ENCODE measurements around the gene TBL1X.

TBL1X gene

GRCh38 chrX:9582956-9583355 lies 118.1 kb downstream of the TBL1X start:
- Histone ChIP-seq H3K4me3 (ENCODE audit: low read length) (no peak overlapping the region), H3K36me3 (ENCODE audit: control insufficient read depth, insufficient read depth, low read length) (no peaks in the 10 kb centered on the region), H3K27me3 (ENCODE audit: control insufficient read depth, insufficient read depth, low read length) (no peaks in the 10 kb centered on the region), H3K4me1 (ENCODE audit: control insufficient read depth, insufficient read depth, low read length) (no peaks in the 10 kb centered on the region), H3K27ac (ENCODE audit: low read depth, low read length) (no peak overlapping the region), H3K9ac (ENCODE audit: low read length) (no peak overlapping the region)

- H3K27me3 ChIP-seq (ENCODE audit: control insufficient read depth, insufficient read depth, low read length), result no peaks in the 10 kb centered on the region
Observed at GRCh38 chrX:9586992-9587392, 122.1 kb downstream of the TBL1X start.

DNA sequence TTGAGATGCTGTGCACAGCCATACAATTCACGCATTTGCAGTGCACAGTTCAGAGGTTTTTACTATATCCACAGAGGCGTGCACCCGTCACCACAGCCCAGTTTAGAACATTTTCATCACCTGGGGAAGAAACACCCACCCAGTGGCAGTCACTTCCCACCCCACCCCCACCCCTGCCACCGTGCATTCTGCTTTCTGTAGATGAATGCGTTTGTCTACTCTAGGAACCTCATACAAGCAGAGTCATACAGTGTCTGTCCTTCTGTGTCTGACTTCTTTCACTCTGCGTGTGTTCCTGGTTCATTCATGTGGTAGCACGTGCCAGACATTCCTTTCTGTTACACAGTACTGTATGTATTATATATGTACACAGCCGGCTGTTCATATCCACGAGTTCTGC lies 122.8 kb downstream of the TBL1X start:
- H3K9ac ChIP-seq (ENCODE audit: low read length), result no peak overlapping the region
- no peaks in the 10 kb centered on the region for H3K27me3 ChIP-seq (ENCODE audit: control insufficient read depth, insufficient read depth, low read length)
- no peaks in the 10 kb centered on the region for H3K36me3 ChIP-seq (ENCODE audit: control insufficient read depth, insufficient read depth, low read length)
- no peak overlapping the region for H3K27ac ChIP-seq (ENCODE audit: low read depth, low read length)
- no peaks in the 10 kb centered on the region for H3K4me1 ChIP-seq (ENCODE audit: control insufficient read depth, insufficient read depth, low read length)
- H3K4me3 ChIP-seq (ENCODE audit: low read length), result no peak overlapping the region

More at GRCh38 chrX:9586992-9587392, 122.1 kb downstream of the TBL1X start:
- no peak overlapping the region for H3K4me3 ChIP-seq (ENCODE audit: low read length)
- no peak overlapping the region for H3K27ac ChIP-seq (ENCODE audit: low read depth, low read length)
- no peak overlapping the region for H3K9ac ChIP-seq (ENCODE audit: low read length)
- H3K36me3 ChIP-seq (ENCODE audit: control insufficient read depth, insufficient read depth, low read length), result no peaks in the 10 kb centered on the region
- H3K4me1 ChIP-seq (ENCODE audit: control insufficient read depth, insufficient read depth, low read length), result no peaks in the 10 kb centered on the region

GRCh38 chrX:9591496-9591895 lies 126.6 kb downstream of the TBL1X start:
- Histone ChIP-seq H3K27me3 (ENCODE audit: control insufficient read depth, insufficient read depth, low read length) (no peaks in the 10 kb centered on the region), H3K4me3 (ENCODE audit: low read length) (no peak overlapping the region), H3K36me3 (ENCODE audit: control insufficient read depth, insufficient read depth, low read length) (no peaks in the 10 kb centered on the region), H3K4me1 (ENCODE audit: control insufficient read depth, insufficient read depth, low read length) (no peaks in the 10 kb centered on the region), H3K27ac (ENCODE audit: low read depth, low read length) (no peak overlapping the region), H3K9ac (ENCODE audit: low read length) (no peak overlapping the region)

GRCh38 chrX:9593756-9594155 lies 128.9 kb downstream of the TBL1X start:
- Histone ChIP-seq H3K27ac (ENCODE audit: low read depth, low read length) (no peak overlapping the region), H3K27me3 (ENCODE audit: control insufficient read depth, insufficient read depth, low read length) (no peaks in the 10 kb centered on the region), H3K9ac (ENCODE audit: low read length) (no peak overlapping the region), H3K36me3 (ENCODE audit: control insufficient read depth, insufficient read depth, low read length) (no peaks in the 10 kb centered on the region), H3K4me1 (ENCODE audit: control insufficient read depth, insufficient read depth, low read length) (no peaks in the 10 kb centered on the region), H3K4me3 (ENCODE audit: low read length) (no peak overlapping the region)

DNA sequence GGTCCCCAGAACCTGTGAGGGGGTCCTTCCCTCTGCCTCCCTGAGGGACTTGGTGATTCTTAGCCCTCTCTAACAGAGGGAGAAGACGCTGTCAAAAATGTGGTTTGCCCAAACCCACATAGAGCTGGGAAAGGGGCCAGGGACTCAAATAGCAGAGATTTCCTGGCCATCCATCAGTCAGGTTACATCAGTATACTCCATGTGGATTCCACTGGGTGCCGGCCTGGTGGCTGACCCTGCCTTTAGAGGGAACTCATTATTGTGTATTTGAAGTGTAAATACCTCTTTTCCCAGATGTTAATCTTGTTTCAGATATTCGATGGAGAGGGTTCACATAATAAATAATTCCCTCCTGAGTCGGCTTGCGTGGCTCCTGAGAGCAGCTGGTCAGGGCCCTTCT lies 130.3 kb downstream of the TBL1X start:
- H3K4me3 ChIP-seq (ENCODE audit: low read length), result no peak overlapping the region
- H3K4me1 ChIP-seq (ENCODE audit: control insufficient read depth, insufficient read depth, low read length), result no peaks in the 10 kb centered on the region
- no peaks in the 10 kb centered on the region for H3K36me3 ChIP-seq (ENCODE audit: control insufficient read depth, insufficient read depth, low read length)
- H3K27ac ChIP-seq (ENCODE audit: low read depth, low read length), result no peak overlapping the region
- no peaks in the 10 kb centered on the region for H3K27me3 ChIP-seq (ENCODE audit: control insufficient read depth, insufficient read depth, low read length)
- no peak overlapping the region for H3K9ac ChIP-seq (ENCODE audit: low read length)

GRCh38 chrX:9596837-9597236 lies 132.0 kb downstream of the TBL1X start:
- H3K27ac ChIP-seq (ENCODE audit: low read depth, low read length), result no peak overlapping the region
- H3K4me1 ChIP-seq (ENCODE audit: control insufficient read depth, insufficient read depth, low read length), result no peaks in the 10 kb centered on the region
- H3K9ac ChIP-seq (ENCODE audit: low read length), result no peak overlapping the region
- no peaks in the 10 kb centered on the region for H3K36me3 ChIP-seq (ENCODE audit: control insufficient read depth, insufficient read depth, low read length)
- no peaks in the 10 kb centered on the region for H3K27me3 ChIP-seq (ENCODE audit: control insufficient read depth, insufficient read depth, low read length)
- H3K4me3 ChIP-seq (ENCODE audit: low read length), result no peak overlapping the region

DNA sequence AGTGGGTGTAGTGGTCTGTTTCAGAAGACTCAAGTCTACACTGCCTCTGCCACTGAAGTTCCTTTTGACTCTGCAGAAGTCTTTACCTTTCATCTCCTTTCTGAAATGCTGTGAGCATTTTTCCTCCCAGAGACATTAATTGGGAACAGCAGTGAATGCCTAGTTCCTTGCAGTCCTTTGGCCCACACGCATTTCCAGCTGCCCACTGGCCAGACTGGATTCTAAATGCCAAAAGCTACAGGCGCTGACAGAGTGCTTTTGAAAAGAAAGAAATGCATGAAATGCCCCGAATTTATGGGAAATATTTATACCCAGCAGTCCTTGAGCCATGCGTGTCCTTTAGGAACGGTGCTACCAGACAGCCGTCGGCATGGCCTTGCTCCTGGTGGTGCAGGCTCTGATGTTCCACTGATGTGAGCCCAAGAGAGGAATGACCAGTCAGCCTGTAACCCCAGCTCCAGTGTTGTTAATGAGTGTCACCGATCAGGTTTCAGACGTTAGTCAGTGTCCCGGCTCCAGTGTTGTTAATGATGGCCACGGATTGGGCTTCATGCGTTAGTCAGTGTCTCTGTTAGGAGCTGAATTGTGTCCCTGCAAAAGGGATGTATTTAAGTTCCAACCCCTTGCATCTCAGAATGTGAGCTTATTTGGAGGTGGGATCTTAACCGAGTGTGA lies 132.6 kb downstream of the TBL1X start:
- Histone ChIP-seq H3K27ac (ENCODE audit: low read depth, low read length) (no peak overlapping the region), H3K27me3 (ENCODE audit: control insufficient read depth, insufficient read depth, low read length) (no peaks in the 10 kb centered on the region), H3K4me1 (ENCODE audit: control insufficient read depth, insufficient read depth, low read length) (no peaks in the 10 kb centered on the region), H3K36me3 (ENCODE audit: control insufficient read depth, insufficient read depth, low read length) (no peaks in the 10 kb centered on the region), H3K9ac (ENCODE audit: low read length) (no peak overlapping the region), H3K4me3 (ENCODE audit: low read length) (no peak overlapping the region)

DNA sequence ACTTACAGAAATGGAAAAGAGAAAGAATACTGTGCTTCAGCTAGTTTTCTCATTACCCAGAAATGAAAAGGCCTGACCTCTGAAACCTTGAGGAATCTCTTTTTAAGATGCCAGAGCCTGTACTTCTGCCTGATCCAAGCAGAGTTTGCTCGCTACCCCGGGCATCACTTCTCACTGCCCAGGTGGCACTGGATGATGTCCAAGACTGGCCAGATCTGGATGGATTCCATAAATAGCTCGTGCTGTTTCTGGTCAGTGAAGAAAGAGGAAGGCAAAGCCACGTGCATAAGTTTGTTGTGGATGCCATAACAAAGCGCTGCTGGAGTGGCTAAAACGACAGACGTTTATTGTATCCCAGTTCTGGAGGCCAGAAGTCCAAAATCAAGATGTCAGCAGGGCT lies 133.5 kb downstream of the TBL1X start:
- Histone ChIP-seq H3K27me3 (ENCODE audit: control insufficient read depth, insufficient read depth, low read length) (no peaks in the 10 kb centered on the region), H3K27ac (ENCODE audit: low read depth, low read length) (no peak overlapping the region), H3K4me1 (ENCODE audit: control insufficient read depth, insufficient read depth, low read length) (no peaks in the 10 kb centered on the region), H3K9ac (ENCODE audit: low read length) (no peak overlapping the region), H3K36me3 (ENCODE audit: control insufficient read depth, insufficient read depth, low read length) (no peaks in the 10 kb centered on the region), H3K4me3 (ENCODE audit: low read length) (no peak overlapping the region)

GRCh38 chrX:9604111-9604907 lies 139.5 kb downstream of the TBL1X start:
- H3K27ac ChIP-seq (ENCODE audit: low read depth, low read length), result no peak overlapping the region
- H3K9ac ChIP-seq (ENCODE audit: low read length), result no peak overlapping the region

DNA sequence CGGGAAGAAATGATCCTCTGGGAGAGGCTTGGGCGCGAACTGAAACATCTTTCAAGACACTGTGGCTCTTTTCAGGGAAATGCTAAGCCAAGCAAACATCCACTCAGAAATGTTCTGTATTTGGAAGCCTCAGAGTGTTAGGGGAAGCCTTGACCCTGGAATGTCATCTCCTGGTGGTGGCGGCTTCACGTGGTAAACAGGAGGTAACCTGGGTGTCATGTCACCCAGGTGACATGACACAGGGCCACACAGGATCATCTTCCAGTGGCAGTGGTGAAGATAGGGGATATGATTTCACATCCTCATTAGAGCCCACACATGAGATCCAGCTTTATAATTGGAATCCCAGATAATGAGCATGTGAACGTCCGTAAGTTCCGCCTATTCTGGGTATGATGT lies 140.0 kb downstream of the TBL1X start:
- no peaks in the 10 kb centered on the region for H3K36me3 ChIP-seq (ENCODE audit: control insufficient read depth, insufficient read depth, low read length)
- no peak overlapping the region for H3K9ac ChIP-seq (ENCODE audit: low read length)
- no peaks in the 10 kb centered on the region for H3K27me3 ChIP-seq (ENCODE audit: control insufficient read depth, insufficient read depth, low read length)
- no peak overlapping the region for H3K4me3 ChIP-seq (ENCODE audit: low read length)
- no peak overlapping the region for H3K27ac ChIP-seq (ENCODE audit: low read depth, low read length)
- no peaks in the 10 kb centered on the region for H3K4me1 ChIP-seq (ENCODE audit: control insufficient read depth, insufficient read depth, low read length)

More at GRCh38 chrX:9604111-9604907, 139.5 kb downstream of the TBL1X start:
- Histone ChIP-seq H3K27me3 (ENCODE audit: control insufficient read depth, insufficient read depth, low read length) (no peaks in the 10 kb centered on the region), H3K4me3 (ENCODE audit: low read length) (no peak overlapping the region), H3K36me3 (ENCODE audit: control insufficient read depth, insufficient read depth, low read length) (no peaks in the 10 kb centered on the region), H3K4me1 (ENCODE audit: control insufficient read depth, insufficient read depth, low read length) (no peaks in the 10 kb centered on the region)

DNA sequence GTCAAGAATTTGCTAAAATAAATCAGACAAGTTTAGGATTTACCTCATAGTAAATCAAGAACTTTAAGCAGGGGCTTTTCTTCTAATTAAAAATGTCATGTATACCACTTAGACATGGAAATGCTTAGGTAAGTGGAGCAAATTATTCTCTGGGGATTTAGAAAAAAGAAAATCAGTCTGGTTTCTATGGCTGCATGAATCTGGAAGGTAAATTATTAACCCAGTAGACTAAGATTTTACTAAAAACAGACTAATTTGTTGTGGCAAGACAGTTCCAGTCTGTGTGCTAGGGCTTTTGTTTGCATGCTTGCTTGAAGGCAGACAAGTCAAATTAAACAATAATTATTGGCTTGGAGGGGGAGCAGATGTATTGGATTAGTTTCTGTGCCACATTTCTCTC lies 140.6 kb downstream of the TBL1X start:
- H3K36me3 ChIP-seq (ENCODE audit: control insufficient read depth, insufficient read depth, low read length), result no peaks in the 10 kb centered on the region
- no peaks in the 10 kb centered on the region for H3K4me1 ChIP-seq (ENCODE audit: control insufficient read depth, insufficient read depth, low read length)
- H3K4me3 ChIP-seq (ENCODE audit: low read length), result no peak overlapping the region
- no peak overlapping the region for H3K9ac ChIP-seq (ENCODE audit: low read length)
- H3K27me3 ChIP-seq (ENCODE audit: control insufficient read depth, insufficient read depth, low read length), result no peaks in the 10 kb centered on the region
- no peak overlapping the region for H3K27ac ChIP-seq (ENCODE audit: low read depth, low read length)

DNA sequence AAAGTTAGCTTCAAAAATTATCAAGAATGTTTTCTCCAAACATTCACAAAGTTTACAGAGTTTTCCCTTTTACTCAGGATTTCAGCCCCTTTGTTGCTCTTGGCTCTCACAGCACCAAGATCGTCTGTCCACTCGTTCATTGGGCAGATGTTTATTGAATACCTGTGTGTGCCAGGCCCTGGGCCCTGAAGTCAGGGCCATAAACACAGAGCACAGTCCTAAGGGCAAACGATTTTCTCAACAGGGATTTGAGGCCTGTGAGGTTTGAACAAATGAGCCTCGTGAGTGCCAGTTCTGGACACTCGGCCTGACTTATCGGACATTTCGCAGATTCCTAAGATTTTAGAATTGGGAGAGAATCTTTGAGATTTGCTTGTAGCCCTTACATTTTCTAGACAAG lies 142.1 kb downstream of the TBL1X start:
- no peak overlapping the region for H3K9ac ChIP-seq (ENCODE audit: low read length)
- H3K36me3 ChIP-seq (ENCODE audit: control insufficient read depth, insufficient read depth, low read length), result no peaks in the 10 kb centered on the region
- no peaks in the 10 kb centered on the region for H3K27me3 ChIP-seq (ENCODE audit: control insufficient read depth, insufficient read depth, low read length)
- no peak overlapping the region for H3K4me3 ChIP-seq (ENCODE audit: low read length)
- no peaks in the 10 kb centered on the region for H3K4me1 ChIP-seq (ENCODE audit: control insufficient read depth, insufficient read depth, low read length)
- no peak overlapping the region for H3K27ac ChIP-seq (ENCODE audit: low read depth, low read length)

Data from rectal smooth muscle tissue (tissue), 1 donor.